ENCODE results near the gene ELP5. TPM values are rescaled to one million over a fixed set of nuclear protein-coding genes. Genes with fewer than 3 reads are reported as not detected.

Gene ELP5
- total and polyA plus RNA-seq, 10 of the 15 experiments (the other 5 are each of a cell fraction or from before 2014, with no cell fraction given), result 41.1 to 109 (median 77.5) TPM

- Histone ChIP-seq H3K27me3 (replicated peaks in 1 of 2; ENCODE audit: control insufficient read depth in 2 of 2, insufficient read depth in 2 of 2, low read length in 1 of 2) (peaks cover 3 to 6% of the 10 kb centered on the region in 2 experiments), H3K27ac (ENCODE audit: control insufficient read depth, insufficient read depth) (no peak overlapping the region), H2AFZ (ENCODE audit: control insufficient read depth, low read depth, low read length) (no peak overlapping the region), H3K4me2 (ENCODE audit: control insufficient read depth, insufficient read depth) (no peak overlapping the region), H3K36me3 (ENCODE audit: control insufficient read depth in 2 of 2, insufficient read depth in 2 of 2, low read length in 1 of 2) (no peaks in the 10 kb centered on the region), H3K79me2 (ENCODE audit: control insufficient read depth, insufficient read depth, low read length) (no peaks in the 10 kb centered on the region), H3K9ac (ENCODE audit: control insufficient read depth, insufficient read depth, low read length) (no peak overlapping the region), H3K9me3 (replicated peaks; ENCODE audit: control insufficient read depth, insufficient read depth, low read length) (no peaks in the 10 kb centered on the region), H3K4me1 (ENCODE audit: control insufficient read depth, insufficient read depth, low read length) (peaks cover 3% of the 10 kb centered on the region), H3K4me3 (no peak overlapping the region), H4K20me1 (ENCODE audit: control insufficient read depth, insufficient read depth) (no peaks in the 10 kb centered on the region; the same call in 1 of the 2 replicates)
- RAD21 ChIA-PET (ENCODE audit: unreplicated experiment), result no interaction called here
- intact Hi-C loops (cut with micrococcal nuclease; ENCODE audit: unreplicated experiment) (no loop called here), in situ Hi-C loops (cut with MboI) (no loop called here)
- SMC1A ChIA-PET (ENCODE audit: uncharacterized antibody, unreplicated experiment), result no interaction called here
- DNase-seq (ENCODE audit: low read depth, low spot score), result no peak
- WGBS (ENCODE audit: insufficient coverage, insufficient replicate concordance, low lambda C conversion rate, missing lambda C conversion rate), result 59% methylated on average over 19 of the region's 19 CpGs
- POLR2A ChIA-PET, result no interaction called here
- BruUV-seq (replicated peaks), result no TSS peak
- no peak for ATAC-seq
- CTCF ChIA-PET, result interaction anchor here (1.5 kb wide), 1 partner anchor 8 kb away, joined by 6 read pairs; no protein-coding TSS in a partner anchor
- no peak for FAIRE-seq
- no peak for TF ChIP-seq MEF2B (IDR thresholded peaks at IDR 0.05; ENCODE audit: partially characterized antibody, poor library complexity, severe bottlenecking)
- no peak for TF ChIP-seq E2F8 (IDR thresholded peaks at IDR 0.05; ENCODE audit: low read depth, partially characterized antibody)
- TF ChIP-seq ZBTB11 (CRISPR knock-in tag; IDR thresholded peaks at IDR 0.05), result no peak
- no peak for TF ChIP-seq ZZZ3 (IDR thresholded peaks at IDR 0.05; ENCODE audit: control insufficient read depth, insufficient read length, low read depth)
- no peak for TF ChIP-seq SKIL (IDR thresholded peaks at IDR 0.05; ENCODE audit: low read depth, poor library complexity, severe bottlenecking)
- TF ChIP-seq RELB (IDR thresholded peaks at IDR 0.05; ENCODE audit: low read depth), result no peak
- no peak for TF ChIP-seq CBX3 (IDR thresholded peaks at IDR 0.05; ENCODE audit: borderline replicate concordance, low read depth)
- TF ChIP-seq RB1 (IDR thresholded peaks at IDR 0.05; ENCODE audit: borderline replicate concordance), result no peak
- no peak for TF ChIP-seq USF1 (IDR thresholded peaks at IDR 0.05; ENCODE audit: borderline replicate concordance, extremely low read length, insufficient read depth, low read depth, low read length)
- TF ChIP-seq SREBF1 (IDR thresholded peaks at IDR 0.05; ENCODE audit: low read length), result no peak
- TF ChIP-seq BACH1 (IDR thresholded peaks at IDR 0.05; ENCODE audit: borderline replicate concordance), result no peak
- no peak for TF ChIP-seq ZNF24 (IDR thresholded peaks at IDR 0.05)
- no peak for TF ChIP-seq BHLHE40 (IDR thresholded peaks at IDR 0.05; ENCODE audit: borderline replicate concordance in 1 of 2, low read depth in 2 of 2, low read length in 1 of 2)
Measured at GRCh38 chr17:7290166-7290565, 38.2 kb downstream of the ELP5 start.
